GM21360 (cell line): ENCODE data around the gene FNDC5.

Source experiments
- ATAC-seq: cut with Tn5 transposase; IDR thresholded peaks from one replicate; pipeline ENCODE4 v1.9.1; 2021; ENCODE audit warnings: mild to moderate bottlenecking, moderate library complexity; ENCODE audit not compliant: unreplicated experiment

Gene FNDC5

GRCh38 chr1:32867151-32867550, 3.6 kb downstream of the FNDC5 start:
- no peak for ATAC-seq

DNA sequence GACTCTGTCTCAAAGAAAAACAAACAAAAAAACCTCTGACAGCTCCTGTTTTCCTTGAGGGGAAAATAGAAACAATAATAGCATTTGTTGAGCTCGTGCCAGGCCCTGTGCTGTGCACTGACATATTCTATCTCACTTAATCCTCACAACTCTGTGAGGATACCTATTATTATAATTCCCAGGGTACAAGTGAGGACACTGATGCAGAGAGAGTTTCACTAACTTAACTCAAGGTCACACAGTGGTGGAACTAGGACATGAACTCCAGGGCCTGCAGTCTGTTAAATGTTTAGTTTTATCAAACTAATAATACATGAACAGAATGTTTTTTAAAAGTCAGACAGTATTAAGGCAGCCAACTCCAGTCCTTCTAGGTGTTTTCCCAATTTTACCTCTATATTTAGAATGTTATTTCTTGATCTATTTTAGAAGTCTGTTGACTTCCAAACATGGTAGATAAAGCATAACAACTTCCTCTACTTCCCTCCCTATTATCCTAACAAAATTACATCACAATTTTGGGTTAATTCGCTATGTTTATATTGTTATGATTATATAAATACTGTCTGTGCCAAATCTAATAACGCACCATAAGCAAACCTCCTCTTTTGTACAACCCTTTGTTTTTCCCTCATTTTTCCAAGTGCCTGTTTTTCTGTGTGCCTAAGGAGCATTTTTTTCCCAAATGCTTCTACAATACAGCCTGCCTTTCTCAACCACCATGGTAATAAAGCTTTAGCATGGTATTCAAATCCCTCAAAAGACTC, 4.9 kb downstream of the FNDC5 start:
- no peak for ATAC-seq

DNA sequence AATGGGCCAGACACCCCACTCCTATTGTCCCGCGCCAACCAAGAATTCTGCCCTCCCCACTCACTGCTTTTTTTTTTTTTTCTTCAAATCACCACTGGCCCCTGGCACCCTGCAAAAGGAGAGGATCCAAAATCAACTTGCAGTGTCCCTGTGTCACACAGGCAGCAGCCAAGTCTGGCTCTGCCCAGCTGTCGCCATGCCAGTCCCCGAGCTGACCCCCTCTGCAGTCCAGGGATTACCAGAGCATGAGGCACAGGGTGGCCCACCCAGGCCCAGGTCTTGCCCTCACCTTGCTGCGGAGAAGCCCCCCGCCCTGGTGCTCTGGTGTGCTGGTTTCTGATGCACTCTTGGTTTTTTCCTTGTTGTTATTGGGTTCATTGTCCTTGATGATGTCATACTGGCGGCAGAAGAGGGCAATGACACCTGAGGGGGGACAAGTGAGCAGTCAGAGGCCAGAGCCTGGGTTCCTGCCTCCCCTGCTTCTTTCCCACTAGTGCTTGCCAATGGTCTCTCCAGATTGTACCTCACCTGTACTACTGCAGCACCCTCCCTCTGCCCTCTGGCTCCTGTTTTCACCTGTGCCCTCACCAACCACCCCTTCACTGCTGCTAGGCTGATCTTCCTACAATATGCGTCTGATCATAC, 6.2 kb downstream of the FNDC5 start:
- ATAC-seq: no peak

DNA sequence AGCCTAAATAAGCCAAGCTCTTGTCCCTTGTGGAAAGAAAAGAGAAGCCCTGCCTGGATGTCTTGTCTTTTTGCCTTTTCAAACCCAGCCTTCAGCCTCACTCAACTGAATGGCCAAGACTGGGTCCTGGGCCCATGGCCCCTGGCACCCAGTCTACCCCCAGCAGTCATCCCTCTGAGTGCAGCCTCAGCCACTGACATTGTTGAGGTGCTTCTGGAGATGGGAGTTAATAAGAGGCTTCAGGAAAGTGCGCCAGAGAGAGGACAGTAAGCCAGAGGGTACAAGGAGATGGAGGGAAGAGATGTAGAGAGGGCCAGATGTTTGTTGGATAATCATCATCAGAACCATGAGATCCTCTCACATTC, 6.8 kb downstream of the FNDC5 start:
- no peak for ATAC-seq

GRCh38 chr1:32863218-32863880, 7.4 kb downstream of the FNDC5 start:
- no peak for ATAC-seq

- ATAC-seq: no peak
These were observed 8.6 kb downstream of the FNDC5 start for GRCh38 chr1:32861904-32862695.

DNA sequence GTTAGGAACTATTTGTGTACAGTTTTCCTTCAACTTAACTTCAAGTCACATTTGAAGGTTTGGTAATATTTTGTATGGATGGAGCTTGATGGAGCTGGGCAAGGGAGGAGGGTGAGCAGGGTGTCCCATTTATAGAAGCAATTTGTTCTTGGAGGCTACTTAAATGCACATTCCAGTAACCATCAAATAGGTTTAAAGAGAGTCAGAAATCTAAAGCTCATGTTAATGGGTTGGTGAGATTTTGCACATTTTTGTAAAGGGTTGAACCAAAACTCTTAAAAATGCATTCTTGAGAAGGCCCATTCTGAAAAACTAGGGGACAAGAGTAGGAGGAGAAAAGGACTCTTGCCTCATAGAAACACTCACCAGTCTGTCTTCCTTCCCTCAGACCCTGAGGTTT, 10.1 kb downstream of the FNDC5 start:
- ATAC-seq: no peak

DNA sequence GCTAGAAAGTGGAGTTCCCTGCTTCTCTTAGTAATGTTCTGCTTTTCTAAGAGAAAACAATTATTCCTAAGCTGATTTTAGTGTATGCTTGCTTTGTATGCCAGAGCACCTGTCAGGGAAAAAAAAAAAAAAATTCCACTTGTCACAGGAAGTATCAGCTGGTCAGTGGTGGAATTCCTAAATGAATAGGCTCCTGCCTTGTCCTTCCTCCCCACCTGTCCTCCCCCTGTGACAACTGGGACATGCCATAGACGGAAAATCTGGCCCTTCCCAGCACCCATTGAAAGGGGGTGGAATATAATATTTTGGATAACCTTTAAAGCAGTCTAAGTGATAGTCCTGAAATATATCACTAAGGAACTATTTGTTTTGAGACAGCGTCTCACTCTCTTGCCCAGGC, 10.8 kb downstream of the FNDC5 start:
- no peak for ATAC-seq

DNA sequence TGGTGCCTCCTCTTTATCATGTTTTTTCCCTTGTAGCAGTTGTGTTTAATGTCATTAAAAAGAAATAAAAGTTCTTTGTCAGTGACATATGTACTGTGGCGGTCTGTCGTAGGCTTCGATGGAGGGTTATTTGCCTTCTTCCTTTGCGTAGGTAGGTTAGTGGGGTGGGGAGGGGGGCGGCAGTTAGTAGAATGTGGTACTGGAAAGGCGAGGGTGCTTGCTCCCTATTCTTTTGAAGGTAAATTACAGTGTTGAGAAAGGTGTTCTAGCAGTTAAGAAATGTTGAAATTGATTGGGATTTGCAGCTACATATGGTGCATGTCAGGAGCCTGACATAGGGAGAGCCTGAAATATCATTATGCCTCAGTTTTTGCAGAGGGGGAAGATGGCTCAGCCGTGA, 11.9 kb downstream of the FNDC5 start:
- ATAC-seq: no peak

DNA sequence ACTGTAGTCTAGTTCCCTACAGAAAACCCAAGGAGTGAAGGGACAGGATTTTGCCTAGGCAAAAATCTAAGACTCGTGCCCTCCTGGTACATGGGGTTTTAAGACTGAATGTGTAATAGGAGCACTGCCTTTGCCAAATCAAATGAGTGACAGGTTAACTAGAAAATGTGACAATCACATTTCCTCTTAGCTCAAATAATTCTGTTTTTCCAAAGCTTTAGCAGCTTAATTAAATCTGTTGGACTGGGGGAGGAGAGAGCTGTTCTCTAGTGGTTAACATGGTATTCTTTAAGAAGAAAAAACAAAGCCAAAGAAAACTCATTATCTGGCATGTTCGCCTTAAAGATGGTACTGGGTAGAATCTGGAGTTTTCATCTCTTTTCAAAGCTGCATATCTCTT, 12.6 kb downstream of the FNDC5 start:
- ATAC-seq: no peak

GRCh38 chr1:32855861-32856617, 14.7 kb downstream of the FNDC5 start:
- ATAC-seq: no peak

DNA sequence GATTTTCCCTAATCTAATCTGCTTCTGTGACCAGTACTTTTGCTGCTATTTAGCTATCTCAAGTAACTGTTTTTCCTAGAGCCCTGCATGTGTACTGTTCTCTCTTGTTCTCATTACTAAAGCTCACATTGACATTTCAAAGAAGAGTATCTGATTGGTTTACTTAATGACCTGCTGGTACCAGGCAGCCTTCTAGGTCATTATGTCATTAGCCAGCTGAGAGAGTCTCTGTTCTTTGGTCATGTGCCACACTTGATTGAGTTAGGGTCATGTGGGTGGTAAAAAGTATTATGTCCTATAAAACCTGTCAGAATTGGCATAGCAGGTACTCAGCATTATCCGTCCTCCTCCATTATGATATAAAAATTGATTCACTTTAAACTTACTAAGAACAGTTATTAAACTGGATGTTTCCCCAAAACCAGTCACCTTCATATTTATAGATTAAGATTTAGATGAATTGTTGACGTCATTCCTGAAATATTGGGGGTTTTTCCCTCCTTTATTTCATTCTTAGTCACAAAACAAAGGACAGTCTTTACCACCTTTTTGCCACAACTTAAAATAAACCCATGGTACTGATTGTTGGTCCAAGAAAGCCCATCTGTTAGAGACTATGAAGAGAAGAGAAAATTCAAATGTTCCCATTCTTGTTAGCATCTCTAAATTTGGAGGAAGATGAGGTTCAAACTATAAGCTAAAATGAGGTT, 22.2 kb downstream of the FNDC5 start:
- no peak for ATAC-seq

DNA sequence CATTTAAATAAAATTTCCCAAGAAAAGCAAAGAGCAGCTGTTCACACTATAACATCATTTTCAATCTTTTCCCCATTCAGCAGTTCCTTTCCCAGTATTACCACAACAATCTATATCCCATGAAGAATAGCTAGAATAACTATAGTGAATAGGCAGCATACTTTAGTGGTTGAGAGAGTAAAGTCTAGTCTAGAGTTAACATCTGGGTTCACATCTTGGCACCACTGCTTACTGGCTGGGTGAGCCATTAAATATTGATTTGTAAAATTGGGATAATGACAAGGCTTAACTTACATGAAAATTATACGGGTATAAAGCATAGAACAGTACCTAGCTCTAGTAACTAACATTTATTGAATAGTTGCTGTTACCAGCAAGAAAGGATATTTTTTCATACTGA, 38.8 kb downstream of the FNDC5 start:
- ATAC-seq: no peak

- no peak for ATAC-seq
These were observed 40.4 kb downstream of the FNDC5 start for GRCh38 chr1:32830092-32830852.

DNA sequence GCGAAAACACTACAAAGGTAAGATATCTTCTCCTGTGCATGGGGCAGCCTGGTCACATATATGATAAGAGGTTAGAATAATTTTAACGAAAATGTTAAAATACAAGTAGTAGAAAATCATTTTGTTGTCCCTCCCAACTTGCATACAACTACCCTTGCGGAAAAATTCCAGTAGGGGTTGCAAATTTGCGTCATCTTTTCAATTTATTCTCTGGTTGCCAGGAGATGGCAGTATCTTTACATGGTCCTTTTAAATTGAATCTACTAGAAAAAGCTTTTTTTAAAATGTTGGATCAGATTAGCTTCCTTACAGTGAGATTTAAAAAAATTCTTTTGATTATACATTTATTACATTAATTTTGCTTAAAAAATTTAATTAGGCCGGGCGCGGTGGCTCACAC, 42.4 kb downstream of the FNDC5 start:
- ATAC-seq: no peak

DNA sequence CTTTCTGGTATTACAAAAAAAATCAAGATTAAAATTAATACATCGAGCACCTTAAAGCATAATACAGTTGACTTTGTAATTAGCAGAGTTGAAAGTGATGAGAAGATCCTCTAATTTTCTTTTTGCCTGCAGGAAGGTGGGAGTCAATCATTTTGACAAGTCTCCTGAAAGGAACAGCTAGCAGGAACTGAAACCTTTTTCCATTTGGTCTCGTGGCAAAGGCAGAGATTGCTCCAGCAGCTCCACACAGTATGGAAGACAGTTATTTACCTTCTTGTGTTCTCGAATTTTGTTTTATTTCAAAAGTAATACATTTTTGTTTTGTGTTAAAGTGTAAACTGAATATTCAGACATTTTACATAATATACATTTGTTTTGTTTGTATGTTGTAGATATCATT, 45.5 kb downstream of the FNDC5 start:
- ATAC-seq: no peak

DNA sequence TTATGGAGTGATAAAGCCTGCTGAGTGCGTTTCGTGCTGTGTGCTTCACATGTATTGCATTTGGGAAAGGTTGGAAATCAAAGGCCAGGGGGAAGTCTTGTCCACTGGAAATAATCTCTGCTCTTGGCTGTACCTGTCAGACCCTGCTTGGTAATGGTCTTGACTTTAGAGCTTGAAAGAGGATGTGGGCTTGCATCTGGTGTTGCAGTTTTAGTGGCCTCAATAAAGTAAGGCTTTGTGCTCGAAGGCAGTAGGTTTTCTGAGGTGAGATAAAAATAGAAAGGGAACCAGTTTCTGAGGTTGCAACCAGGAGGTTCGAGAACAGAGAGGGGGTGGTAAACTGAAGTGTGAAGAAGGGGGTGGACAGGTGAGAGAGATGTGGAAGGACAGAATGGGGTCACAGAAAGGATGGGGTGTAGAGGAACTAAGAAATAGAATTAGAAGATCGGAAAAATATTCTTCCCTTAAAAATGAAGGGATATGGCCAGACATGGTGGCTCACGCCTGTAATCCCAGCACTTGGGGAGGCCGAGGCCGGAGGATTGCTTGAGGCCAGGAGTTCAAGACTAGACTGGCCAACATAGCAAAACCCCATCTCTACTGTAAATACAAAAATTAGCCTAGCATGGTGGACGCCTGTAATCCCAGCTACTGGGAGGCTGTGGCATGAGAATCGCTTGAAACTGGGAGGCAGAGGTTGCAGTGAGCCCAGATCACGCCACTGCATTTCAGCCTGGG, 51.7 kb downstream of the FNDC5 start:
- no peak for ATAC-seq
